Measurements from ENCODE around the gene PPP1R7. TPM values are rescaled to one million over a fixed set of nuclear protein-coding genes. Genes with fewer than 3 reads are reported as not detected.

The PPP1R7 gene
- polyA plus RNA-seq, 1 donor from 2014 or later = 59.3 TPM

GRCh38 chr2:241216211-241216761 lies 66.0 kb downstream of the PPP1R7 start:
- no peaks in the 10 kb centered on the region for H3K79me2 ChIP-seq (replicated peaks; ENCODE audit: insufficient read depth, low read length)
- H3K27me3 ChIP-seq (ENCODE audit: insufficient read depth, low read depth, low read length) = peaks cover 9% of the 10 kb centered on the region
- no peak overlapping the region for H3K27ac ChIP-seq (ENCODE audit: low read length)
- TF ChIP-seq EZH2 (IDR thresholded peaks at IDR 0.05; ENCODE audit: borderline replicate concordance, insufficient read depth, low read length, poor library complexity, severe bottlenecking) (no peak), SMC3 (conservative IDR thresholded peaks at IDR 0.05; ENCODE audit: poor library complexity) (no peak), EP300 (conservative IDR thresholded peaks at IDR 0.05; ENCODE audit: poor library complexity, severe bottlenecking) (no peak), REST (IDR thresholded peaks at IDR 0.05; ENCODE audit: borderline replicate concordance) (no peak), TAF1 (IDR thresholded peaks at IDR 0.05; ENCODE audit: low read depth) (no peak), MXI1 (conservative IDR thresholded peaks at IDR 0.05; ENCODE audit: poor library complexity, severe bottlenecking) (no peak), CTCF (IDR thresholded peaks at IDR 0.05; ENCODE audit: poor library complexity, severe bottlenecking) (no peak), POLR2AphosphoS5 (IDR thresholded peaks at IDR 0.05) (no peak), RAD21 (conservative IDR thresholded peaks at IDR 0.05) (no peak)
- H3F3A ChIP-seq (ENCODE audit: insufficient read depth, low read length, poor library complexity, severe bottlenecking) = no peaks in the 10 kb centered on the region
- no peaks in the 10 kb centered on the region for H3K36me3 ChIP-seq (ENCODE audit: insufficient read depth, low read length)
- no peak overlapping the region for H2AFZ ChIP-seq (ENCODE audit: low read depth, low read length)
- no peaks in the 10 kb centered on the region for H3K9me2 ChIP-seq (ENCODE audit: insufficient read depth, low read length)
- no peak overlapping the region for H3K9ac ChIP-seq (ENCODE audit: low read length)
- H3K4me3 ChIP-seq (ENCODE audit: low read length) = no peak overlapping the region
- H4K20me1 ChIP-seq (ENCODE audit: insufficient read depth) = no peaks in the 10 kb centered on the region
- H3K4me2 ChIP-seq (ENCODE audit: low read length) = no peak overlapping the region
- no peaks in the 10 kb centered on the region for H3K9me3 ChIP-seq (ENCODE audit: low read length)

GRCh38 chr2:241217320-241218031 lies 67.2 kb downstream of the PPP1R7 start:
- H3K27ac ChIP-seq (ENCODE audit: low read length) = no peak overlapping the region
- no peaks in the 10 kb centered on the region for H3K36me3 ChIP-seq (ENCODE audit: insufficient read depth, low read length)
- H3K9ac ChIP-seq (ENCODE audit: low read length) = no peak overlapping the region
- peaks cover 9% of the 10 kb centered on the region for H3K27me3 ChIP-seq (ENCODE audit: insufficient read depth, low read depth, low read length)
- H3K4me3 ChIP-seq (ENCODE audit: low read length) = peak overlapping the region; percentile 58
- no peak for TF ChIP-seq EZH2 (IDR thresholded peaks at IDR 0.05; ENCODE audit: borderline replicate concordance, insufficient read depth, low read length, poor library complexity, severe bottlenecking)
- no peak for TF ChIP-seq REST (IDR thresholded peaks at IDR 0.05; ENCODE audit: borderline replicate concordance)
- H3K9me3 ChIP-seq (ENCODE audit: low read length) = no peaks in the 10 kb centered on the region
- no peaks in the 10 kb centered on the region for H3K9me2 ChIP-seq (ENCODE audit: insufficient read depth, low read length)
- H3K4me2 ChIP-seq (ENCODE audit: low read length) = no peak overlapping the region
- H3K79me2 ChIP-seq (replicated peaks; ENCODE audit: insufficient read depth, low read length) = no peaks in the 10 kb centered on the region
- no peaks in the 10 kb centered on the region for H4K20me1 ChIP-seq (ENCODE audit: insufficient read depth)
- H3F3A ChIP-seq (ENCODE audit: insufficient read depth, low read length, poor library complexity, severe bottlenecking) = no peaks in the 10 kb centered on the region
- no peak overlapping the region for H2AFZ ChIP-seq (ENCODE audit: low read depth, low read length)

Data from neural cell (in vitro differentiated cells).